ENCODE measurements around the gene TRIP12.
"Not testable (repeated sequence)": the region's sequence is repeated elsewhere in the genome, so short reads cannot be mapped to it uniquely, and the experiment has no call there.

TRIP12 gene

GRCh38 chr2:229943770-229944449, 22.1 kb upstream of the TRIP12 start:
- H3K4me1 ChIP-seq (ENCODE audit: control insufficient read depth in 2 of 2, insufficient read depth in 2 of 2, low read length in 2 of 2), result no peaks in the 10 kb centered on the region
- H3K27me3 ChIP-seq (ENCODE audit: control insufficient read depth in 2 of 2, insufficient read depth in 2 of 2, low read length in 2 of 2), result no peaks in the 10 kb centered on the region
- H3K9me3 ChIP-seq (ENCODE audit: control insufficient read depth in 2 of 2, low read length in 2 of 2), result no peaks in the 10 kb centered on the region
- no peak overlapping the region for H3K4me3 ChIP-seq (ENCODE audit: low read length in 2 of 2)
- no peaks in the 10 kb centered on the region for H3K36me3 ChIP-seq (ENCODE audit: control insufficient read depth in 2 of 2, insufficient read depth in 2 of 2, low read length in 2 of 2)
- no peak overlapping the region for H3K27ac ChIP-seq (ENCODE audit: low read depth in 2 of 2, low read length in 2 of 2)
- H3K9ac ChIP-seq (ENCODE audit: low read depth in 1 of 2, low read length in 2 of 2), result no peak overlapping the region

GRCh38 chr2:229943171-229943570, 21.4 kb upstream of the TRIP12 start:
- Histone ChIP-seq H3K4me1 (ENCODE audit: control insufficient read depth in 2 of 2, insufficient read depth in 2 of 2, low read length in 2 of 2) (no peaks in the 10 kb centered on the region), H3K9ac (ENCODE audit: low read depth in 1 of 2, low read length in 2 of 2) (no peak overlapping the region), H3K36me3 (ENCODE audit: control insufficient read depth in 2 of 2, insufficient read depth in 2 of 2, low read length in 2 of 2) (no peaks in the 10 kb centered on the region), H3K27me3 (ENCODE audit: control insufficient read depth in 2 of 2, insufficient read depth in 2 of 2, low read length in 2 of 2) (no peaks in the 10 kb centered on the region), H3K4me3 (ENCODE audit: low read length in 2 of 2) (no peak overlapping the region), H3K9me3 (ENCODE audit: control insufficient read depth in 2 of 2, low read length in 2 of 2) (no peaks in the 10 kb centered on the region), H3K27ac (ENCODE audit: low read depth in 2 of 2, low read length in 2 of 2) (no peak overlapping the region)

- no peak overlapping the region for H3K4me3 ChIP-seq (ENCODE audit: low read length in 2 of 2)
- H3K9ac ChIP-seq (ENCODE audit: low read depth in 1 of 2, low read length in 2 of 2), result no peak overlapping the region
- H3K9me3 ChIP-seq (ENCODE audit: control insufficient read depth in 2 of 2, low read length in 2 of 2), result no peaks in the 10 kb centered on the region
- no peaks in the 10 kb centered on the region for H3K36me3 ChIP-seq (ENCODE audit: control insufficient read depth in 2 of 2, insufficient read depth in 2 of 2, low read length in 2 of 2)
- no peaks in the 10 kb centered on the region for H3K27me3 ChIP-seq (ENCODE audit: control insufficient read depth in 2 of 2, insufficient read depth in 2 of 2, low read length in 2 of 2)
- no peaks in the 10 kb centered on the region for H3K4me1 ChIP-seq (ENCODE audit: control insufficient read depth in 2 of 2, insufficient read depth in 2 of 2, low read length in 2 of 2)
- H3K27ac ChIP-seq (ENCODE audit: low read depth in 2 of 2, low read length in 2 of 2), result no peak overlapping the region
Observed at GRCh38 chr2:229942671-229943070, 20.9 kb upstream of the TRIP12 start.

- Histone ChIP-seq H3K9ac (ENCODE audit: low read depth in 1 of 2, low read length in 2 of 2) (no peak overlapping the region), H3K36me3 (ENCODE audit: control insufficient read depth in 2 of 2, insufficient read depth in 2 of 2, low read length in 2 of 2) (no peaks in the 10 kb centered on the region), H3K9me3 (ENCODE audit: control insufficient read depth in 2 of 2, low read length in 2 of 2) (no peaks in the 10 kb centered on the region), H3K4me1 (ENCODE audit: control insufficient read depth in 2 of 2, insufficient read depth in 2 of 2, low read length in 2 of 2) (no peaks in the 10 kb centered on the region), H3K4me3 (ENCODE audit: low read length in 2 of 2) (no peak overlapping the region), H3K27me3 (ENCODE audit: control insufficient read depth in 2 of 2, insufficient read depth in 2 of 2, low read length in 2 of 2) (no peaks in the 10 kb centered on the region), H3K27ac (ENCODE audit: low read depth in 2 of 2, low read length in 2 of 2) (no peak overlapping the region)
Observed at GRCh38 chr2:229937537-229937936, 15.7 kb upstream of the TRIP12 start.

- H3K27ac ChIP-seq (ENCODE audit: low read depth in 2 of 2, low read length in 2 of 2), result no peak overlapping the region
Observed at GRCh38 chr2:229931241-229931640, 9.4 kb upstream of the TRIP12 start.

GRCh38 chr2:229930656-229931055, 8.8 kb upstream of the TRIP12 start:
- H3K9me3 ChIP-seq (ENCODE audit: control insufficient read depth in 2 of 2, low read length in 2 of 2), result no peaks in the 10 kb centered on the region
- no peak overlapping the region for H3K27ac ChIP-seq (ENCODE audit: low read depth in 2 of 2, low read length in 2 of 2)
- H3K9ac ChIP-seq (ENCODE audit: low read depth in 1 of 2, low read length in 2 of 2), result no peak overlapping the region
- no peaks in the 10 kb centered on the region for H3K36me3 ChIP-seq (ENCODE audit: control insufficient read depth in 2 of 2, insufficient read depth in 2 of 2, low read length in 2 of 2)
- no peak overlapping the region for H3K4me3 ChIP-seq (ENCODE audit: low read length in 2 of 2)
- H3K27me3 ChIP-seq (ENCODE audit: control insufficient read depth in 2 of 2, insufficient read depth in 2 of 2, low read length in 2 of 2), result no peaks in the 10 kb centered on the region
- no peaks in the 10 kb centered on the region for H3K4me1 ChIP-seq (ENCODE audit: control insufficient read depth in 2 of 2, insufficient read depth in 2 of 2, low read length in 2 of 2)

More at GRCh38 chr2:229931241-229931640, 9.4 kb upstream of the TRIP12 start:
- Histone ChIP-seq H3K36me3 (ENCODE audit: control insufficient read depth in 2 of 2, insufficient read depth in 2 of 2, low read length in 2 of 2) (no peaks in the 10 kb centered on the region), H3K4me3 (ENCODE audit: low read length in 2 of 2) (no peak overlapping the region), H3K4me1 (ENCODE audit: control insufficient read depth in 2 of 2, insufficient read depth in 2 of 2, low read length in 2 of 2) (no peaks in the 10 kb centered on the region), H3K9me3 (ENCODE audit: control insufficient read depth in 2 of 2, low read length in 2 of 2) (no peaks in the 10 kb centered on the region), H3K9ac (ENCODE audit: low read depth in 1 of 2, low read length in 2 of 2) (no peak overlapping the region), H3K27me3 (ENCODE audit: control insufficient read depth in 2 of 2, insufficient read depth in 2 of 2, low read length in 2 of 2) (no peaks in the 10 kb centered on the region)

- no peak overlapping the region for H3K9ac ChIP-seq (ENCODE audit: low read depth in 1 of 2, low read length in 2 of 2)
- no peak overlapping the region for H3K4me3 ChIP-seq (ENCODE audit: low read length in 2 of 2)
- no peaks in the 10 kb centered on the region for H3K27me3 ChIP-seq (ENCODE audit: control insufficient read depth in 2 of 2, insufficient read depth in 2 of 2, low read length in 2 of 2)
- no peaks in the 10 kb centered on the region for H3K9me3 ChIP-seq (ENCODE audit: control insufficient read depth in 2 of 2, low read length in 2 of 2)
- no peaks in the 10 kb centered on the region for H3K36me3 ChIP-seq (ENCODE audit: control insufficient read depth in 2 of 2, insufficient read depth in 2 of 2, low read length in 2 of 2)
- H3K4me1 ChIP-seq (ENCODE audit: control insufficient read depth in 2 of 2, insufficient read depth in 2 of 2, low read length in 2 of 2), result peaks cover 4 to 5% of the 10 kb centered on the region in 2 donors
- H3K27ac ChIP-seq (ENCODE audit: low read depth in 2 of 2, low read length in 2 of 2), result no peak overlapping the region
Observed at GRCh38 chr2:229927817-229928321, 6.1 kb upstream of the TRIP12 start.

GRCh38 chr2:229925201-229925600, 3.4 kb upstream of the TRIP12 start:
- Histone ChIP-seq H3K4me3 (ENCODE audit: low read length in 2 of 2) (no peak overlapping the region), H3K9me3 (ENCODE audit: control insufficient read depth in 2 of 2, low read length in 2 of 2) (no peaks in the 10 kb centered on the region), H3K9ac (ENCODE audit: low read depth in 1 of 2, low read length in 2 of 2) (no peak overlapping the region), H3K36me3 (ENCODE audit: control insufficient read depth in 2 of 2, insufficient read depth in 2 of 2, low read length in 2 of 2) (no peaks in the 10 kb centered on the region), H3K27me3 (ENCODE audit: control insufficient read depth in 2 of 2, insufficient read depth in 2 of 2, low read length in 2 of 2) (no peaks in the 10 kb centered on the region), H3K4me1 (ENCODE audit: control insufficient read depth in 2 of 2, insufficient read depth in 2 of 2, low read length in 2 of 2) (peaks cover 8 to 9% of the 10 kb centered on the region in 2 donors), H3K27ac (ENCODE audit: low read depth in 2 of 2, low read length in 2 of 2) (no peak overlapping the region)

- not testable (repeated sequence) for H3K4me3 ChIP-seq (ENCODE audit: low read length in 2 of 2); H3K36me3 ChIP-seq (ENCODE audit: control insufficient read depth in 2 of 2, insufficient read depth in 2 of 2, low read length in 2 of 2); H3K9ac ChIP-seq (ENCODE audit: low read depth in 1 of 2, low read length in 2 of 2); H3K9me3 ChIP-seq (ENCODE audit: control insufficient read depth in 2 of 2, low read length in 2 of 2); H3K27me3 ChIP-seq (ENCODE audit: control insufficient read depth in 2 of 2, insufficient read depth in 2 of 2, low read length in 2 of 2); H3K27ac ChIP-seq (ENCODE audit: low read depth in 2 of 2, low read length in 2 of 2)
- peaks cover 12 to 13% of the 10 kb centered on the region in 2 donors for H3K4me1 ChIP-seq (ENCODE audit: control insufficient read depth in 2 of 2, insufficient read depth in 2 of 2, low read length in 2 of 2)
Observed at GRCh38 chr2:229924541-229924940, 2.7 kb upstream of the TRIP12 start.

- peaks cover 12 to 15% of the 10 kb centered on the region in 2 donors for H3K4me1 ChIP-seq (ENCODE audit: control insufficient read depth in 2 of 2, insufficient read depth in 2 of 2, low read length in 2 of 2)
- peak within 1 kb of the TSS; percentile 99 for H3K27ac ChIP-seq (ENCODE audit: low read depth in 2 of 2, low read length in 2 of 2)
- peak within 1 kb of the TSS; percentile 95 to 98 for H3K4me3 ChIP-seq (ENCODE audit: low read length in 2 of 2)
- H3K9ac ChIP-seq (ENCODE audit: low read depth in 1 of 2, low read length in 2 of 2), result peak within 1 kb of the TSS; percentile 89 to 93
- H3K36me3 ChIP-seq (ENCODE audit: control insufficient read depth in 2 of 2, insufficient read depth in 2 of 2, low read length in 2 of 2), result peaks cover 3 to 5% of the 10 kb centered on the region in 2 donors
- H3K9me3 ChIP-seq (ENCODE audit: control insufficient read depth in 2 of 2, low read length in 2 of 2), result no peaks in the 10 kb centered on the region
- H3K27me3 ChIP-seq (ENCODE audit: control insufficient read depth in 2 of 2, insufficient read depth in 2 of 2, low read length in 2 of 2), result no peaks in the 10 kb centered on the region
Observed at GRCh38 chr2:229922449-229923386, 909 bp upstream of the TRIP12 start, which contains the start of gene FBXO36. FBXO36 (plus strand) TSS chr2:229922503; CDS start chr2:229922514, 11 bp downstream.
